SK-N-SH (cell line): ENCODE measurements around the gene ELOVL3.

Source experiments
- ELF1 ChIP-seq: IDR thresholded peaks from 2 replicates; pipeline ENCODE4 v1.4.0; 2012
- EZH2phosphoT487 ChIP-seq: fragments of 200-600 bp; sonication (generic); IDR thresholded peaks from 2 replicates; pipeline ENCODE4 v1.6.1; 2017; ENCODE audit warnings: low read depth, mixed run types, mild to moderate bottlenecking, antibody characterized with exemption, moderate library complexity, borderline replicate concordance
- GATA2 ChIP-seq: sonication (generic); formaldehyde crosslinking; IDR thresholded peaks from 2 replicates; pipeline ENCODE4 v1.5.0; 2020; ENCODE audit warnings: mild to moderate bottlenecking, missing genetic modification reagents
- SMC3 ChIP-seq: IDR thresholded peaks from 2 replicates; pipeline ENCODE4 v1.6.1; 2012; ENCODE audit warnings: low read depth, low read length, improper control_type of control experiment
- TEAD4 ChIP-seq: IDR thresholded peaks from 2 replicates; pipeline ENCODE4 v1.4.0; 2012; ENCODE audit warnings: mild to moderate bottlenecking, borderline replicate concordance; ENCODE audit not compliant: insufficient read depth
- TF ChIP-seq, protein P1 (sequence below): fragments of 200-600 bp; sonication (generic); IDR thresholded peaks from 2 replicates; pipeline ENCODE4 v1.6.1; 2017; ENCODE audit warnings: antibody characterized with exemption, mild to moderate bottlenecking, moderate library complexity
- TF ChIP-seq, protein P2 (sequence below): fragments of 150-350 bp; IDR thresholded peaks from 2 replicates; pipeline ENCODE4 v1.6.1; 2017; ENCODE audit warnings: antibody characterized with exemption, low read length, low read depth, borderline replicate concordance
- TF ChIP-seq, protein P3 (sequence below): IDR thresholded peaks from 2 replicates; pipeline ENCODE4 v1.4.0; 2012; ENCODE audit warnings: low read depth, borderline replicate concordance
- TF ChIP-seq, protein P4 (sequence below): IDR thresholded peaks from 2 replicates; pipeline ENCODE4 v1.4.0; 2012; ENCODE audit warnings: low read depth

DNA sequence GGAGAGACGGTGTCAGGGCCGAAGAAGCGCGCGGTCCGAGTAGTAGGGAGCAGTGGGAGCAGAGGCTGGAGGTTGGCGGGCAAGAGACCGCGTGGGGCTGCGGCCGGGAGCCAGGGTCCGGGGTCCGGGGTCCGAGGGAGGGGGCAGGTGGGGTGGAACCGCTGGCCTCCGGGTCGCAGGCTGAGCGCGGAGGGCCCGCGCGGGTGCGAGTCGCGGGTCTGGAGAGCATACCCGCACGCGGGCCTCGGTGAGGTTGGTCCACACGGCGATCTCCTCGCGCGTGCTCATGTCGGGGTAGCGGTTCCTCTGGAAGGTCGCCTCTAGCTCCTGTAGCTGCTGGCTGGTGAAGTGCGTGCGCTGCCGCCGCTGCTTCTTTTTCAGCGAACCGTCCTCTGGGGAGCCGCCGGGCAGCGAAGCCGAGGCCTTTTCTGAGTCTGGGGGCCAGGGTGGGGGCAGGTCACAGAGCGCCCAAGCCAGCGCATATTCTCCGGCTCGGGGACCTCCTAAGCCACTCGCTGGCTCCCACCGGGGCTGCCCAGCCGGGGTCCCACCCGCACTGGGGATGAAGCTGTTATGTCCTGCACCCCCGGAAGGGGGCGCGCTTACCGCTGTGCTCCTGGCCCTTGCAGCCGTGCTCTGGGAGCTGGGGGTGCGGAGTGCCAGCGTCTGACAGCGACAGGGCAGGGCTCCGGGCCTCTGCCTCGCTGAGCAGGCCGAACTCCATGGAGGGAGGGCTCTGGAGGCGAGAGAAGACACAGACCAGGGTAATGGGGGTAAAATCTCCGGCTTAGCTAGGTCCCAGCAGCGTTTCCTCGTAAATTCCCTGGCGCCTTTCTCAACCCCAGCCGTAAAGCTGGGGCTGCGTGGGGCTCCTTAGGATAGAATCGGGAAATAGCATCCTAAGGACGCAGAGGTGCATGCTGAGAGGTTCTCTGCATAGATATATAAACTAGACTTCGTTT lies 5.5 kb downstream of the ELOVL3 start:
- TF ChIP-seq, protein P1, sequence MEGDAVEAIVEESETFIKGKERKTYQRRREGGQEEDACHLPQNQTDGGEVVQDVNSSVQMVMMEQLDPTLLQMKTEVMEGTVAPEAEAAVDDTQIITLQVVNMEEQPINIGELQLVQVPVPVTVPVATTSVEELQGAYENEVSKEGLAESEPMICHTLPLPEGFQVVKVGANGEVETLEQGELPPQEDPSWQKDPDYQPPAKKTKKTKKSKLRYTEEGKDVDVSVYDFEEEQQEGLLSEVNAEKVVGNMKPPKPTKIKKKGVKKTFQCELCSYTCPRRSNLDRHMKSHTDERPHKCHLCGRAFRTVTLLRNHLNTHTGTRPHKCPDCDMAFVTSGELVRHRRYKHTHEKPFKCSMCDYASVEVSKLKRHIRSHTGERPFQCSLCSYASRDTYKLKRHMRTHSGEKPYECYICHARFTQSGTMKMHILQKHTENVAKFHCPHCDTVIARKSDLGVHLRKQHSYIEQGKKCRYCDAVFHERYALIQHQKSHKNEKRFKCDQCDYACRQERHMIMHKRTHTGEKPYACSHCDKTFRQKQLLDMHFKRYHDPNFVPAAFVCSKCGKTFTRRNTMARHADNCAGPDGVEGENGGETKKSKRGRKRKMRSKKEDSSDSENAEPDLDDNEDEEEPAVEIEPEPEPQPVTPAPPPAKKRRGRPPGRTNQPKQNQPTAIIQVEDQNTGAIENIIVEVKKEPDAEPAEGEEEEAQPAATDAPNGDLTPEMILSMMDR, result peak; percentile 77
- TF ChIP-seq, protein P2, sequence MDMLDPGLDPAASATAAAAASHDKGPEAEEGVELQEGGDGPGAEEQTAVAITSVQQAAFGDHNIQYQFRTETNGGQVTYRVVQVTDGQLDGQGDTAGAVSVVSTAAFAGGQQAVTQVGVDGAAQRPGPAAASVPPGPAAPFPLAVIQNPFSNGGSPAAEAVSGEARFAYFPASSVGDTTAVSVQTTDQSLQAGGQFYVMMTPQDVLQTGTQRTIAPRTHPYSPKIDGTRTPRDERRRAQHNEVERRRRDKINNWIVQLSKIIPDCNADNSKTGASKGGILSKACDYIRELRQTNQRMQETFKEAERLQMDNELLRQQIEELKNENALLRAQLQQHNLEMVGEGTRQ, result no peak
- no peak for TF ChIP-seq TEAD4
- peak; percentile 29; the same call in 1 of the 2 replicates for TF ChIP-seq SMC3
- TF ChIP-seq GATA2 (CRISPR knock-in tag), result no peak
- TF ChIP-seq, protein P3, sequence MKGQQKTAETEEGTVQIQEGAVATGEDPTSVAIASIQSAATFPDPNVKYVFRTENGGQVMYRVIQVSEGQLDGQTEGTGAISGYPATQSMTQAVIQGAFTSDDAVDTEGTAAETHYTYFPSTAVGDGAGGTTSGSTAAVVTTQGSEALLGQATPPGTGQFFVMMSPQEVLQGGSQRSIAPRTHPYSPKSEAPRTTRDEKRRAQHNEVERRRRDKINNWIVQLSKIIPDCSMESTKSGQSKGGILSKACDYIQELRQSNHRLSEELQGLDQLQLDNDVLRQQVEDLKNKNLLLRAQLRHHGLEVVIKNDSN, result no peak
- no peak for TF ChIP-seq ELF1
- no peak for TF ChIP-seq EZH2phosphoT487
- TF ChIP-seq, protein P4, sequence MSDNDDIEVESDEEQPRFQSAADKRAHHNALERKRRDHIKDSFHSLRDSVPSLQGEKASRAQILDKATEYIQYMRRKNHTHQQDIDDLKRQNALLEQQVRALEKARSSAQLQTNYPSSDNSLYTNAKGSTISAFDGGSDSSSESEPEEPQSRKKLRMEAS, result no peak
